GM12801 (cell line): Measurements from ENCODE around the gene TENT4B.

Source experiments
- TF ChIP-seq, protein P1 (sequence below): IDR thresholded peaks from one replicate; pipeline ENCODE4 v1.5.1; 2011; ENCODE audit warnings: control low read depth; ENCODE audit not compliant: insufficient read length; ENCODE audit errors: extremely low read depth

The TENT4B gene

GRCh38 chr16:50276326-50276640 is 123.2 kb downstream of the TENT4B start:
- TF ChIP-seq, protein P1, sequence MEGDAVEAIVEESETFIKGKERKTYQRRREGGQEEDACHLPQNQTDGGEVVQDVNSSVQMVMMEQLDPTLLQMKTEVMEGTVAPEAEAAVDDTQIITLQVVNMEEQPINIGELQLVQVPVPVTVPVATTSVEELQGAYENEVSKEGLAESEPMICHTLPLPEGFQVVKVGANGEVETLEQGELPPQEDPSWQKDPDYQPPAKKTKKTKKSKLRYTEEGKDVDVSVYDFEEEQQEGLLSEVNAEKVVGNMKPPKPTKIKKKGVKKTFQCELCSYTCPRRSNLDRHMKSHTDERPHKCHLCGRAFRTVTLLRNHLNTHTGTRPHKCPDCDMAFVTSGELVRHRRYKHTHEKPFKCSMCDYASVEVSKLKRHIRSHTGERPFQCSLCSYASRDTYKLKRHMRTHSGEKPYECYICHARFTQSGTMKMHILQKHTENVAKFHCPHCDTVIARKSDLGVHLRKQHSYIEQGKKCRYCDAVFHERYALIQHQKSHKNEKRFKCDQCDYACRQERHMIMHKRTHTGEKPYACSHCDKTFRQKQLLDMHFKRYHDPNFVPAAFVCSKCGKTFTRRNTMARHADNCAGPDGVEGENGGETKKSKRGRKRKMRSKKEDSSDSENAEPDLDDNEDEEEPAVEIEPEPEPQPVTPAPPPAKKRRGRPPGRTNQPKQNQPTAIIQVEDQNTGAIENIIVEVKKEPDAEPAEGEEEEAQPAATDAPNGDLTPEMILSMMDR, result no peak

DNA sequence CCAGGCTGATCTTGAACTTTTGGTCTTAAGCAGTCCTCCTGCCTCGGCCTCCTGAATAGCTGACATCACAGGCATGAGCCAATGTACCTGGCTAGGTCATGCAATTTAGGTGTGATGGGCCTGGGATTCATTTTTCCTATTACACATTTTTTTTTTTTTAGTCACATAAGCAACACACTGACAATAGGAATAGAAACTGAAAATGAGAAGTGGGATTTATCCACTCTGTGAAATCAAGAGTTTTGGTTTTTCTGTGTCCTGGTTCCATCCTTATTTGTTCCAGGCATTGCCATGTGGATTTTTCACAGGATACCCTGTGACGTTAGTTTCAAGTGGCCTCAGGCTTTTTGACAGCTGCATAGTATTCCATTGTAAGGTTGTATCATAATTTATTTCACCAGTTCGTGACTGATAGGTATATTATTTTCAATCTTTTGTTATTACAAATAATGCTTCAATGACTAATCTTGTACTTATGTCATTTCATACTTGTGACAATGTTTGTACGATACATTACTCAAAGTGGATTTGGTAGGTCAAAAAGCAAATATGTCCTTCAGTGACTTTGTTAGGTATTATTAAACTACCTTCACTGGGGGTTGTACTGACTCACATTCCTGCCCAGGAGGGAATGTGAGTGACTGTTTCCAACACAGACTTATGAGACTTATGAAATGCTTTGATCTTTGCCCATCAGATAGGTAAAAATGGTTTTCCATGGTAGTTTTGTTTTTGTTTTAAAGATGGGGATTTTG is 123.9 kb downstream of the TENT4B start:
- TF ChIP-seq, protein P1, result no peak

- TF ChIP-seq, protein P1, result no peak
Observed at GRCh38 chr16:50278251-50278650, 125.1 kb downstream of the TENT4B start.

DNA sequence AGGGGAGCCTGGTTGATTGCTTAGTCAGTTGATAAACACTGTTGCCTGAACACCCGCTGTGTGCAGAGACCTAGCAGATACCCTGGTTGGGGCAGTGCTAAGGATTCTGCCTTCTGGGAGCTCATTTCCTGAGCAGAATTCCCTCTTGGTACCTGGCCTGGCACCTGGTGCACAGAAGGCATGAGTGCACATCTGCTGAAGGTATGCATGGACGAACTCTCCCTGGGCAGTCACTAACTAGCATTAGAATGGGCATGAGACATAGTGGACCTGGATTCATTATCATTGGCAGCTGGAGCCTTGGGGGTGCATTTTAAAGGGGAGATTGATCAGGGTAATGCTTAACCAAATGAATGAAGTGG is 126.4 kb downstream of the TENT4B start:
- TF ChIP-seq, protein P1, result no peak

DNA sequence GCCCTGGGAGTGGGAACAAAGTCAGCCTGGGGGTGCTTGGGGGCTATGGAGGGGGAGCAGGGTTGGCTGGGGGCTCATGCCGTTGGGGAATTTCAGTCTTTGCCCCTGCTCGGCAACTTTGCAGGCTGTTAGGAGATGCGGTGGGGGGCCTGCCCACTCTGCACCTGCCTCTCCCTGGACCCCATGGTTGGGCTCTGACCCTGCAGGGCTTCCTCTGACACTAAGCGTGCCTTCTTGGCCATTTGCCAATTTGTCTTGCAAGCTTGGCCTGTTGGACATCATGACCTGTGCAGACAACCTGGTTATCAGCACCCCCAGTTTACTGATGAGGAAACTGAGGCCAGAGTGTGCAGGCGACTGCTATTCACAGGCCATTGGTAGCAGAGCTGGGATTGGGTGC is 127.8 kb downstream of the TENT4B start:
- TF ChIP-seq, protein P1, result no peak
